ENCODE measurements around the gene OPTN. TPM values are rescaled to one million over a fixed set of nuclear protein-coding genes. Genes with fewer than 3 reads are reported as not detected.
"Not testable (repeated sequence)": the region's sequence is repeated elsewhere in the genome, so short reads cannot be mapped to it uniquely, and the experiment has no call there.

OPTN gene
- 100 to 1,000 TPM in 1 of 4 donors, 10 to 100 TPM in 3; 59.6 to 123 (median 77.1) TPM for total RNA-seq

DNA sequence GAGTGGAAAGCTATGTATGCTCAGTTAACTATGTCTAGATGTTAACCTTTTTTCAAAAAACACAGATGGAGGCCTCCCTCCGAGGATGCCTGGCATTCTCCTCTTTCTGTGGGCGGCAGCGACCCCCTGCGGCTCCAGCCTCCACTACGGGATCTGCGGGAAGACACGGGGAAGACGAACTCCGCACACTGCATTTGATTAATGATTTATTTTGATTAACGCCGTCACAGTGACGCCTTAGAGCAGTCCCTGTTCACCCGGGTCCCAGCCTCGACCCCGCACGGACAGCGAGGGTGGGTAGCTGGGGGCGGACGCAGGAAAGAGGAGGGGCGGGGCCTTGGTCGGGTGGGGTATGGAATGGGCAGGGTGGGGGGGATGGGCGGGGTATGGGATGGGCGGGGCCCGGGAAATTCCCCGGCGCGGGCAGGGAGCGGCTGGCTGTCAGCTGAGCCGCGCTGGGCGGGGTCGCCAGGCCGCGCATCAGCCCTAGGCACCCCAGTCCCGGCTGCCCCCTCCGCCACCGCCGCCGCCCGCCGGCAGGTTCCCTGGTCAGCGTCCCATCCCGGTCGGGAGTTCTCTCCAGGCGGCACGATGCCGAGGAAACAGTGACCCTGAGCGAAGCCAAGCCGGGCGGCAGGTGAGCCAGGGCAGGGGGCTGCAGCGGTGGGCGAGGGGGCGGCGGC, at the start of gene OPTN:
Gene OPTN, plus strand, starts transcription at position 498 of the 683 bp plus-strand sequence. CDS start 8,960 bp downstream, outside the sequence.
- ATAC-seq (ENCODE audit: low FRiP score) = peak; percentile 81
- TF ChIP-seq CTCF (IDR thresholded peaks at IDR 0.05) = peak in 1 of 3 donors; percentile 9
- peak; percentile 38 for DNase-seq (ENCODE audit: low spot score)

- ATAC-seq (ENCODE audit: low FRiP score) = no peak
- DNase-seq (ENCODE audit: low spot score) = no peak
Observed at GRCh38 chr10:13051126-13051694, 48.8 kb upstream of the OPTN start.

GRCh38 chr10:13053208-13053607, 46.8 kb upstream of the OPTN start:
- DNase-seq (ENCODE audit: low spot score); ATAC-seq (ENCODE audit: low FRiP score): not testable (repeated sequence)

More at GRCh38 chr10:13051126-13051694, 48.8 kb upstream of the OPTN start:
- no peak for TF ChIP-seq CTCF (IDR thresholded peaks at IDR 0.05)

DNA sequence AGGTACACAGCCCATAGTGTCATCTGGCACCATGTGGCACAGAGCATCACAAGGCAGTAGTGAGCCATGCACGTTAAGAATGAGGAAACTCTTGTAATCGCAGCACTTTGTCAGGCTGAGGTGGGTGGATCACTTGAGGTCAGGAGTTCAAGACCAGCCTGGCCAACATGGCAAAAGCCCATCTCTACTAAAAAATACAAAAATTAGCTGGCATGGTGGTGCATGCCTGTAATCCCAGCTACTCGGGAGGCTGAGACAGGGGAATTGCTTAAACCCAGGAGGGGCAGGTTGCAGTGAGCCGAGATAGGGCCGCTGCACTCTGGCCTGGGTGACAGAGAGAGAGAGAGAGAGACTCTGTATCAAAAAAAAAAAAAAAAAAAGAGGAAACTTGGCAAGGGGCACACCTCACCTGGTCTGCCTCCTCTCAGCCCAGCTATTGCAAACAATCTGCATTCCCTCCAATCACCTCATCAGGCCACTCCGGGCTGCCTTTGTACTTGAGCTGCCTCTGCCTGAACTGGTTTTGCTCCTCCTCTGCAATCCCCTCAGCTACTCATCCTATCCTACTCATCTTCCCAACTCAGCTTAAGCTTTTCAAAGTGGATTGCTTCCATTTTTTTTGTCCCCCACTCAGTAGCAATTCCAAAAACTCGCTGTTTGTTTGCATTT, 46.0 kb upstream of the OPTN start:
- TF ChIP-seq CTCF (IDR thresholded peaks at IDR 0.05) = no peak
- ATAC-seq (ENCODE audit: low FRiP score) (no peak), DNase-seq (ENCODE audit: low spot score) (no peak)

- ATAC-seq (ENCODE audit: low FRiP score) (no peak), DNase-seq (ENCODE audit: low spot score) (no peak)
- TF ChIP-seq CTCF (IDR thresholded peaks at IDR 0.05) = no peak
Observed at GRCh38 chr10:13054844-13055243, 45.1 kb upstream of the OPTN start.

DNA sequence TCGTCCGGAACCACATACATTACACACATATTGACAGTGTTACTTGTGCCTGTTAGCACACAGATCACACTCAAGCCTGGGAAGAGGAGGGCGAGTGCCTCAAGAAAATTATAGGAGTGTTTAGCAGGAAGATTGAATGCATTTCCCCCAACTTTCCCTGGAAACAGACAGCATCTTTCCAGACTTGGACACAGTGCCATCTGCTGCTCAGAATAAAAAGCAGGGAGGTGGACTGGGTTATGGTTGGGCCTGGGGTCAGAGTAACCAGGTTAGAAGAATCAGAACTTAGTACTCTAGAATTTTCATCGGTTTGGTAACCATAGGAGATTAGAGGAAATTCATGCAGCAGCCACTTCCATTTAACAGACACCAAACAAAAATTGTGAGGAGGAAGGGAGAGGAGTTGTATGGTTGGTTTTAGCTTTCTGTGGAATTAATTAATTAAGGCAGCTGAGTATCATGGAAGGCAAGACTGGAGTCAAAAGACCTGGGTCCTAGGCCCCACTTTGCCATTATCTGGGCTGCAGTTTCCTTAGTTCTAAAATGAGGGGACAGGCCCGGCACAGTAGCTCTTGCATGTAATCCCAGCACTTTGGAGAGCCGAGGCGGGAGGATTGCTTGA, 43.4 kb upstream of the OPTN start:
- DNase-seq (ENCODE audit: low spot score) = no peak
- ATAC-seq (ENCODE audit: low FRiP score) = no peak
- TF ChIP-seq CTCF (IDR thresholded peaks at IDR 0.05) = no peak

DNA sequence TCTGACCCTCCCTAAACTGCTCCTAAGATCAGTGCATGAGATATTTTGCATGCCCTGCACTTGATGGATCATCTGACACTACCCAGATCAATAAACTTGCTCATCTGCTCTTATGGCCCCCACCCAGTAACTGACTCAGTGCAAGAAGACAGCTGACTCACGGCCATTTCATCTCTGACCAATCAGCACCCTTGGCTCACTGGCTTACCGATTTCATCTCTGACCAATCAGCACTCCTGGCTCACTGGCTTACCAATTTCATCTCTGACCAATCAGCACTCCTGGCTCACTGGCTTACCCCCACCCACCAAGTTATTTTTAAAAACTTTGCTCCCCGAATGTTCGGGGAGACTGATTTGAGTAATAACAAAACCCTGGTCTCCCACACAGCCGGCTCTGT, 37.2 kb upstream of the OPTN start:
- DNase-seq (ENCODE audit: low spot score) (no peak), ATAC-seq (ENCODE audit: low FRiP score) (no peak)
- TF ChIP-seq CTCF (IDR thresholded peaks at IDR 0.05) = no peak
